CD4-positive, alpha-beta T cell treated with Interleukin-15 for 1 hour (primary cell): ENCODE results near the gene MARCHF3.
"Not testable (repeated sequence)": the region's sequence is repeated elsewhere in the genome, so short reads cannot be mapped to it uniquely, and the experiment has no call there.

ENCODE experiments used
- DNase-seq: peaks from one replicate; pipeline ENCODE4 v3.0.0-alpha.2; 2020

Gene MARCHF3

DNA sequence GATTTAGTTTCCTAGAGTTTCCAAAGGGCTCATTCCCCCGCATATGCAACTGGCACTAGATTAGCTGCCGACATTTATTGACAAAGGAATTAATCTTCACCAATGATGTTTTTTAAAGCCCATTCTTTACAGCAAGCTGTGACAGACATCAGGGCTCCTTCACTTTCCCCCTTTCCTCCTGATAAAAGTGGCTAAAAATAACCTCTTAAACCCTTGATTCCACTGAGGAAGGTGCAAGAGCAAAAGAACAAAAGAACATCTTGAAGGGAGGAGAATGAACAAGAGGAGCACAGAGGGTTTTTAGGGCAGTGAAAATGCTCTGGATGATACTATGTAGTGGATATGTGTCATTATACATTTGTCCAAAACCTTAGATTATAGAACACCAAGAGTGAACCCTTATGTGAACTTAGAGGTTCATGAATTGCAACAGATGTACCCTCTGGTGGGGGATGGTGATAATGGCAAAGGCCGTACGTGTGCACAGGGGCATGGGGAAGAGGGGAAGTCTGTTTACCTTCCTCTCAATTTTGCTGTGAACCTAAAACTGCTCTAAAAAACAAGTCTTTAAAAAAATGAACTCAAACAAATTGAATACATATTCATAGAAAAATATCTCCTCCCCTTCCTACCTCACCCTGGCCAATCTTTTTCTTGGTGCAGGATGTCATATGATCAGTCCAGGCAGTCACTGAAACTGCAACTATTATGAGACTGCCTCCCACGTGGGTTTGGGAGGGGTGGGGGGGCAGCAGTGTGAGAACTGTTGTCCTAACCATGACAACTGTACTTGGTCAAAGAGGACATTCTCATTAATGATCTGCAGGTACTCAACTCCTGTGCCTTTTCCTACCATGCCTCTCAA, 83.0 kb downstream of the MARCHF3 start:
- no peak for DNase-seq

DNA sequence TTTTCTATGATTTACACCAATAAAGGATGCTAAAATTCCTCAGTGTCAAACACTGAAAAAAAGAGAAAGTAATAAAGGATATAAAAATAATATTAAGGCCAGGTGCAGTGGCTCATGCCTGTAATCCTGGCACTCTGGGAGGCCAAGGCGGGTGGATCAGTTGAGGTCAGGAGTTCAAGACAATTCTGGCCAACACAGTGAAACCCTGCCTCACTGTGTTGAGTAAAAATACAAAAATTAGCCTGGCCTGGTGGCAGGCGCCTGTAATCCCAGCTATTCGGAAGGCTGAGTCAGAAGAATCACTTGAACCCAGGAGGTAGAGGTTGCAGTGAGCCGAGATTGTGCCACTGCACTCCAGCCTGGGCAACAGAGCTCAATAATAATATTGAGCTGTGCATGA, 87.5 kb downstream of the MARCHF3 start:
- not testable (repeated sequence) for DNase-seq

DNA sequence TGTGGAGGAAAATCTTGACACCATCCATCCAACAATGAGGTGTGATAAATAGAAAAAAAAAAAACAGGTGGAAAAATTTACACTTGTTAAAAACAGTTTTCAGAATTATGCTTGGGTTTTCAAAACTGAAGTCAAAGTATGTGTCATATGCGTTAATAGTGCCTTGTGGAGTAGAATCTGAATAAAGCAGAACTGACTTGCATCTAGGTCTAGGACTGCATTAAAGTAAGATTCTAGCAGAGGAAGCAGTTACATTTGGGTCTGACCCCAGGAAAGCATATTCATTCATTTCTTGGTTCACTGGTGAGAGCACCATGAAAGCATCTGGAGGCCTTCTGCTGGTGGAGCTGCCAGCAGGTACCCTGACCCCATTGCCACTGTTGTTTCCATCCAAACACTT, 89.0 kb downstream of the MARCHF3 start:
- DNase-seq: no peak

DNA sequence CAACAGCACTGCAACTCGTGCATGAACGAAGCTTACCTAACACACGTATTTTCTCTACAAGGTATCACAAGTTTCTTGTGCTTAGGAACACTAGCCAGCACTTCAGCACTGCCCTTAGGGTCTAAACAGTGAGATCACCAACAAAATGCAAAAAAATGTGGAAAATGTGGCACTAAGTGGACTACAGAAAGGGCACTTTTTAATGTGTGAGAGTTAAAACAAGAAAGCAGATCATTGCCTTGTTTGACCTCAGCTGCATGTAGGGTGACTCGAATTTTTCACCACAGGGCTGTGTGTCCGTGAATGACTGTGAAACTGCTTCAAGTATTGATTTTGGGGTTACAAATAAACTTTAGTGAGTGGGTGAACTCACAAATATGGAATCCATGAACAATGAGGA, 90.5 kb downstream of the MARCHF3 start:
- DNase-seq: no peak

DNA sequence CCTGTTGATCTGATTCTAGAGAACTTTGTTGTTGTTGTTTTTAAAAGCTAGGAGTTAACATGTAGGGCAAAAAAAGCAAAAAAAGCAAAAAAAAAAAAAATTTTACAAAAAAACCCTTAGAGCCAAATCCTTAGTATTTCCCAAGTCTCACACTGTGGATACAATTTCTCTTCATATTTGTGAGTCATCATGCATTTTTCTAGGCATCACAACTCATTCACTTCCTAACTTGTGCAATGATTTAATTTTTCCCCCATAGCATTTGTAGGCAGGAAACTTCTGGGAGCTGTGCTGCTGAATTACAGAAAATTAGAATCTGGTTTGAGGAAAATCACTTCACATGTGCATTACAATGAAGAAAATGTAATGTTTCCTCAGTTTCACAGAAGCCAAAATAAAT, 91.9 kb downstream of the MARCHF3 start:
- DNase-seq: no peak

DNA sequence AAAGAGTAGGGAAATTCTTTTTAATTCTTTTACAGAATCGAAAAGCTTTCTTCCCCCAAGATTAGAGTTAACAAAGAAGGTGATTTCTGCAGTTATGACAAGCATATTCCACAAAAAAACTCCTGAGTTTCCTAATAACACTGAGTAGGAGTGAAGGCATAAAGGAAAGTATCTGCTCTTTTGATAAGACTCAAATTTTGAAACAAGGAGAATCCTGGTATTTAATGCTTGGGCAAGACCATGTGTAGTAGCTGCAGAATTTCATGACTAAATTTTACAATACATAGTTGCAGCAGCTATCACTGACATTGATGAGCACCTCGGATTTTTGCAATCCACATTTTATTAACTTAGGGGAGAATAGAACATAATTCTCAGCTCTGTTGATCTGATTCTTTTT, 92.6 kb downstream of the MARCHF3 start:
- DNase-seq: no peak

DNA sequence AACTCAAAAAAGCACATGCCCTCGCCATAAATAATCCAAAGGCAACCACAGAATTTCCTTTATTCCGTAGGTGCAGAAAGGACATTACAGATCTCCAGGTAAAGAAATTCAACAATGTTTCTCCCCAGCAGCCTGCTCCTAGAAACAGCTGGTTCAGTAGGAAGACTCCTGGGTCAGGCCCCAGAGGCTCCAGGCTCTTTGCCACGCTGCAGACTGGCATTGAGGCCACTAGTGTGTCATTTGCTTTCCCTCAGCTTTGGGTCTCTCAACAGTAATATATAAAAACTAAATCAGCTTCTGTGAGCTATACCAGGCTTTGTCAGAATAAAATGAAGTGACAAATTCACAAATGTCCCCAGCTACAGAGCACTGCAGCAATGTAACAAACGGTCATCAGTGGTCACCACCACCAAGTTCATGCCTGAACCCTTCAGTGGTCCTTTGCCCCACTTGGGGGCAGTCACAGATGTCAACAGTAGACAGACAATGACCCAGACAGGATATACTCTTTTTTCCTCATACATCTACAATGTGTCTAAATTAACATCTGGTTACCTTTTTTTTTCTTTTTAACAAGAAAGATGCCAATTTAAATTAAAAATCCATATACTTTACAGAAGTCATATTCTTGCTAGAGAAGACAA, 93.5 kb downstream of the MARCHF3 start:
- no peak for DNase-seq

DNA sequence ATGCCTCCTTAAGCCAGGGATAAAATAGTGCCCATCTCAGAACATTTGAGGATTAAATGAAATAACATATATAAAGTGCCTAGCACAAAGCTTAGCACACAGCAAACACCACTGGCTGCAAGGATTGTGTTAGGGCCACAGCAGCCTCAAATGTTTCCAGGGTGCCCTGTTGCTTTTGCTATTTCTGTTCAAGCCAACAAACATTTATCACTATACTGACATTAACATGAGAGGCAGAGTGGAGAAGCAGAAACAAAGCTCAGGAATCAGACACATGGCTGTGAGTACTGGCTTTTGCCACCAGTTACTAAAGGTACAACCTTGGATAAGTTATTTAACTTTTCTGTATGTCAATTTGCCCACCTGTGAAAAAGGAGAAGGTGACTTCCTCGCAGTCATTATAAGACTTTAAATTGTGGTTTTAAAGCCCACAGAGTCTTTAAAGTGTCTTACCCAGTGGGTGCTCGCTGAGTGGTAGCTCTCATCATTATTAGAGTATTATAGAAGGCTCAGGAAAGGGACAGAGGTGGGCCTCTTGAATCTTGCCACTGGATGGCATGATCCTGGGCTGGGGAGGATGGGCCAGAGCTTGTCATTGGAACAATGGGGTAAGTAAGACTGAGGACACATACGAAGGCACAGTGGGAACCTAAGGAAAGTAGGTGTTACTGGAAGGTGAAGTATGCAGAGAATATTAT, 98.2 kb downstream of the MARCHF3 start:
- DNase-seq: no peak

DNA sequence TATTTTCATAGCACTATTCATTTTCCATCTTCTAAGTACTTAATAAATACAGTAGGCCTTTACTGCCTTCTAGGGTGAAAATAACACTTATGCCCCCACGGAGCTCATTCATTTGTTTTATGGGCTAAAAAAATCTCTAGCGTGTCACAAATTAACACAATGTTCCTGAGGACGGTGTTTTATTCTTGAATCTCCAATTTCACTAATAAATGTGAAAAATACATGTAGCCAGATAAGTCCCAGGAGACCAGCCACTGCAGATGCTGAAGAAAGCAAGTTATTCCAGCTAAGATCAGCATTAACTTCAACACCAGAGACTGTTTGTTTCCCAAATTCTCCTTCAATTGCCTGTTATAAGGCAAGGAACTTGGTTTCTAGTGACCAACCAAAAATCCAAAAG, 102.3 kb downstream of the MARCHF3 start:
- DNase-seq: no peak

DNA sequence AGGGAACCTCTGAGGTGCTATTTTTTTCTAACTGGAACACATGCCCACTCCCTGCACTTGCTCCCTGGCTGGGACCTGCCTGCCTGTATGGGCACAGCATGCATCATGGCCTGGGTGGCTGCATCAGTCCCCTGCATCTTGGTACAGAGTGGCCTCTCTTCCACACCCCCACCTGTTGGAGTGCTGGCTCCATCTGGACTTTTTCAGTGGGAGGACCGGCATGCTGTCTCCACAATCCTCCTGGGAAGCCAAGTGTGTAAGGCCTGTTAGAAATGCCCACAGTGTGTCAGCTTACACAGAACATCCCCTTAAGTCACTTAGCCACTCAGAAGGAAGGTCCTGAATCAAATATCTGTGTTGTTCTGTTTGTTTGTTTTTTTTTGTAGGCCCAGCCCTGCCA, 102.9 kb downstream of the MARCHF3 start:
- no peak for DNase-seq

DNA sequence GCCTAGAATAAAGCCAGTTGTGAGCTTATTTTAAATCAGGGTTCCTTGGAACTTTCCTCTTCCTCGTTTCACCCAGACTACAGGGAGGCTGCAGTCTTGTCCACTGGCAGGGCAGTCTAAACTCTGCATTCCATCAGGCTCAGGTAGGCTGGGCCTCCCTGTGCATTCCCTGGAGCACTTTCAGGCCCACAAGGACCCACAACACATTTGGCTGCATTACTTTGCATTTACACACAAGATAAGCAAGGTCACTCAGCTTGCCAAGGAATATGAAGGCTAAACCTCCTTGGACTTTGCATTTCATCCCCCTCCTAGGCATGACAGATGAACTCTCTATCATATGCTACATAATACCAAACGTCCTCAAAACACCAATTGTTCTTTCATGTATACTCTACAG, 104.2 kb downstream of the MARCHF3 start:
- no peak for DNase-seq

DNA sequence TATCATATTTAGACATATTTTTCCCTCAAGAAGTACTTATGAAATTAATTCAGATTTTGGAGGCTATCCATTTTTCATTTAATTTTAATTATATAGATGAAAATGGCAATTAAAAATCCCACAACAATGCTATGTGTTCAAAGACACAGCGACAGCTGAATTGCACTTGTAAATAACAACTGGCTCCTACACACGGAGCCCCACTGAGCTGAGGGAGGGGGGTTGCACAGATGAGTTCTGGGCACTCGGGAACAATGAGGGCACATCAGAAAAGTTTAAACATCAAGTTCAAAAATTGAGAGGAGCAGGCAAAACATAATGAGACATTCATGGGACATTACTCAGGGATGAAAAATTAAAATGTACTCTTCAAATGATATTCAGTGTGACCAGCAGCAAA, 104.9 kb downstream of the MARCHF3 start:
- no peak for DNase-seq

DNA sequence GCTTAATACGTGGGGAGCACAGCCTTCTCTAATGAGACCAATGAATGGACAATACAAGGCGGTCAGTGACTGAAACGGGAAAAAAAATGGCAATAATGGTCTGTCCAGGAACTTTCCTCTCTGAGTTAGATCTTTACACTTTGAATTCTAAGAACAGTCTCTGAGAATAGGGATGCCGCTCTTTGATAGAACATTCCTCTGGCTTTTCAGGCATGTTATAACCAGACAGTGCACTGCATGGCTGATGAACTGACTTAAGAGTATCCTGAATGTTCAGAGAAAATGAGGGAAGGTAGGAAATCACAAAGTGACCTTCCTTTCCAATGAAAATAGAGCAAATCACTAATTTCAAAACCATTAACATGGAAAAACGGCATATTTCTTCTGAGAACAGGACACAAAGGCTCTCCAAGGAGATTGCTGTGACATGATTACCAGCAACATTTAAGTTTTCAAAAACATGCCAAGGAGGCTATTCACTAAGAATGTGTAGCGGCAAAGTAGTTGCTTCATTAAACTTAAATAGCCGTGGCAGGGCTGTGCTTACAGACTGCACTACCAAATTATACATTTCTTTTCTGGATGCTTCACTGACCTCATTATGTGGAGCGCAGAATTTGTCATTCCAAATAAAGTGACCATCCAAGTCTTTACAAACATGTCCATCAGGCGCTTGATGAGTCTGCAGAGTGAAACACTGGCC, 105.9 kb downstream of the MARCHF3 start:
- DNase-seq: no peak

DNA sequence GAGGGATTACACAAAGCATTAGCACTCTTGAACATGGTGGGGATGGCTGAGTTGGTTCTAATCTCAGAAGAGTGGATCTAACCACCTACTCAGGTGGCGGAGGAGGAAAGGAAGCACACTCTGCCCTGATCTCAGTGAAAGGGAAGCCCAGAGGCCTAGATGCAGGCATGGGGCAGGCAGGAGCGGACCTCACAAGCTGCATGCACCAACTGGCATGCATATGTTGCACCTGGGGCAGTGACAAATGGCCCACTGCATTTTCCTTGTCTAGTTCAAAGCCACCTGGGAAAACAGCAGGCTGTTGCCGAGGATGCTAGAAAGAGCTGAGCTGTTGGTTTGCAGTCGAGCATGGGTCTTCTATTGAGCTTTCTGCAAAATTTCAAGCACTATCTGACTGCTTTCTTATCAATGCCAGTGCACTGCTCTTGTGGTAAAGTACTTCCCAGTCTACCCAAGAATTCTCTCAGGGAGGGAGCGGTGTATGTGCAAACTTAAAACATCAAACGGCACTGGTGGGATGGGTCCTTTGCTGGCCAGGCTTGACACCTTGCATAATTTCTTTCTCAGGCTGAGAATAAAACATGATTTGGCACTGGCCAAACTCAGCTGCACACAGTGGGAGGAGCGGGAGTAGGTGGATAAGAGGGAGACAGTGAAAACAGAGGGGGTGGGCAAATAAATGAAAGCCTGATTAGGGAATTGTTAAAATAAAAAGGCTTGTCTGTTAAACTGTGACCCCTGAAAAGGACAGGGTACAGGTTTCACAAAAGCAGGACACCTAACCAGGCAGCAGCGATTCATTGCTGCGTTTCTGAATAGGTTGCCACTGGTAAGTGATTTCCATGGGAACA, 108.9 kb downstream of the MARCHF3 start:
- no peak for DNase-seq

DNA sequence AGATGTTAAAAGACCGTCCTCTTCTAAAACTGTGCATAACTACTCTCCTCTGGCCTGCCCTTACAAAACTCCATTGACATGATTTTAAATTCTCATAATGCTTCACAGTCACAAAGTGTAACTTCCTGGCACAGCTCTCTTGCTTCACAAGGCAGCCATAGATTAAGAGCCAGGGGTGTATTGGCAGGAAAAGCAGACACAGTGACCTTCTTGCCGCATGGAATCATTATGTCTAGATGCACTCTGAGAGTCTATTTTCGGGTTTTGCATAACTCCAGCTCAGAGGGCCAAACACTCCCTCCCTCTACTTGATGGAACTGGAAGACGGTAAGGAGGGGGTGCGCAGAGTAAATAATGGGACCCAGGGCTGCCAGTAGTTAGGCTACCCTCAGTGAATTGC, 110.1 kb downstream of the MARCHF3 start:
- DNase-seq: no peak

DNA sequence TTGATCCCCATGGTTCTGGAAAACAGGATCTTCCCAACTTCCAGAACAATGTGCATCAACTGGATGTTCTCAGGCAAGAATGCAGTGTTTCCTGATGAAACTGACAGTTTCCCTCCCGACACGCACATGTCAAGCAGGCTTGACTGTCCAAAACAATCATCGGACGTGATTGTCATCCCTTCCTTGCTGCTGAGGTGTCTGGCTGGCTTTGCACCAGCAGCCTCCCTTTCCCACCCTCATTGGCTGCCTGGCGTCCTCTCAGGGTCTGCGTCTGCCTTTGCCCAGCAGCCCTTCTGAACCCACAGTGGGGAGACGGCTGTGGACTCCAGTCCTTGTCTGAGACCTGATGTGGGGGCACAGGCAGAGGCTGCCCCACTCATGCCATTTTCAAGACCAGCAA, 110.8 kb downstream of the MARCHF3 start:
- no peak for DNase-seq

DNA sequence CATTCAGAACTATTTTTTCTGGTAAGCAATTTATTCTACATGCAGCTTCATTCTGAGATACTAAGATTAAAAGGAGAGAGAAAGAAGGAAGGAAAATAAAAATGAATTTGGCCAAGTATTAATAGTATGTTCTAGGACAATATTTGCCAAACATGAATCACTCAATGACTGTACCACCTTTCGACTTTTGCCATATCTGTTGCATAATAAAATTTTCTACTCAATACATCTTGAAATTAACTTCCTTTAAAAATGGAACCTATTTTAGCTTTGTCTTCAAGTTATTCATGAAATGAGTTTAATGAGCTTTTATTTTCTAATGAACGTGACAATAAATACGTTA, 111.8 kb downstream of the MARCHF3 start:
- no peak for DNase-seq

DNA sequence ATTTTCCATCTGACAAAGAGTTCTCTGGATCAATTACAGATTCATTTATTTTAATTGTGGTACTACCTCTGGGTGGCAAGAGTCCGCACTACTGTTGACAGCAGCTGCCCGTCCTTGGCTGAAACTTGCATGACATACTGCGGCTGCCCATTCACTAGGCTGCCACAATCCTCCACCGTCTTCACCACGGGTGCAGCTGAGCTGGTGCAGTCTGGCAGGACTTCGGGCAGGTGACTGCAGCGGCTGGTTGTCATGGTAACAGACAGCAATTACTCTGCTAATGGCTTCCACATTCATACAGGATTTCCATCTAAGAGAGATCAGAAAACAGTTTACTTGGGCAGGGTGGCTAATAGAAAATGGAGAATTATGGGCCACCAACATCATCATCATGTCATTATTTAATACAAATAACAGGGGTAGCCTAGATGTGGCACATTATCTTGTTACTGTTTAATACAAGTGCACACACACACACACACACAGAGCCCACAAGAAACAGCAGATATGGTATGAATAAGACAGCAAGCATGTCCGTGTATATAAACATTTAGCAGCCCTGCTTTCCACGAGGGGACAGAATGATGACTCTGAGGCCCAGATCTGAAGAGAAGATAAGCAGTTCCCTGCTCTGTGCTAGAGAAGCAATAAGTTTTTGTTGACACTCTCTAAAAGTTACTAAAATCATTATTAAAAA, 112.3 kb downstream of the MARCHF3 start:
- no peak for DNase-seq

DNA sequence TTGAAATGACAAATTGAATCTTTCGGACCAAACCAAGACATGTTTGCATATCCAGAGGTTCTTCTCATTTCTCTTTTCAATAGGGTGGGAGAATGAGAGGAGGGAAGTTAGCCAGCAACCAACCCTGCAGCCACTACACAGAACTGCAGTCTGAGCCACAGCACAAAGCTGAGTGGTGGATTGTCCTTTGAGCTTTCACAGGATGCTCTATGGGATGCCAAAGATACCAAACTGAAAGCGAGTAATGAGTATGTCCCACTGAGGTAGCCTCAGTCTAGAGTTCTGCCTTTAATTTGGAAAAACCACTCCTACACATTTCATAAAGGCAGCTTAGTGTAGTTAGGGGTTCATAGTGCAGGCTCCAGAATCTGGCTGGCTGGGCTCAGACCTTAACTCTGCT, 114.9 kb downstream of the MARCHF3 start:
- DNase-seq: no peak

DNA sequence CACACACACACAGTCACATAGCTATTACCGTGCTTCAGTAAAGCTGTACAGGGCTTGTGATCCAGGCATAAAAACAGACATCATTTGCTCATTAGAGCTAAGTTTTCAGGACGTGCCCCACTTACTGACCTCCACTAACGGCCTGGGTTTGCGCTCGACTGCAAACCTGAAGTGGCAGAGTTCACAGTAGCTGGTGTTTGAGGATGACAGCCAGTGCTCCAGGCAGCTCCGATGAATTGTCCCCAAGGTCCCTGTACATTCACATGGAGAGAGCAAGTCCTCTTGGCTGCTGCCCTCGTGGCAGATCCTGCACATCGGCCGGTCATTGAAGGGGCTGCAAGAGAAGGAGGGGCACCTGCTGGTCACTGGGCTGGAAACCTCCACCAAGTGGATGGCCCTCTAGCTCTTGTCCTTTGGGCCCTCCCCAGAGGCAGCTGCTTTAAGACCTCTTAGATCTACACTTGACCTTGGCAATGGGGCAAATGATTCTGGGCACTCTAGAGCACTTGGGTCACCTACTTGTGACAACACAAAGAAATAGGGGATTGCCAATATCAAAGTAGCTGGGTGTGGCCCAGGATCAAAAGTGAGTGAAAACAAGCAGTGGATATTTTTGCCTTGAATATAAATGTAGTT, 115.4 kb downstream of the MARCHF3 start:
- no peak for DNase-seq

DNA sequence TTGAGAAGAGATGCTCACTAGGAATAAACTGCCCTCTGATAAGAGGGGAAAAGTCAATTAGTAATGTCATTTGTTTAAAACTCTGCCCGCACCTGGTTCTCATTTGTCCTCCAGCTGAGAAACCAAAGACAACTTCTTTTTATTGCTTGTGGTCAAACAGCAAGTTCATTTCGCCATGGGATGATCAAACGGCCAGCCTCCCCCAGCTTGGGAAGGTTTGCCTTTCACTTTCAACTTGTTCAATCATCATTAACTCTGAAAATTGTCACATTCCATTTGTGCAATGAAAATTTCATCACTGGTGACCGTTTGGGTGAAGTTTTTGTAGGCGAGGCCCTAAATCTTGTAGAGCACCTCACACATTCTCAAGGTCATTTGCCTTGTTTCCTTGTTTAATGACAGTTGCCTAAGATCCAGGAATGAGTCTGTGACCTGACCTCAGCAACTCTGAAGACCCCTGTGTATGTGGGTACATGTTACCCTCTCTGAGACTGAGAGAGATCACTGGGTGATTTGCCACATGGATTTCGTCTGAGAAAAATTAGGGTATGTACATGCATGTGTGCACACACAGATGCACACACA, 117.7 kb downstream of the MARCHF3 start:
- no peak for DNase-seq
